OCI-LY7 (cell line): Measurements from ENCODE around the gene TMEM140. TPM values are rescaled to one million over a fixed set of nuclear protein-coding genes. Genes with fewer than 3 reads are reported as not detected.

Experiments used
- BruUV-seq: library from RNA; stranded (reverse); fragments of 400-500 nt; replicated peaks from 2 replicates; lab custom pipeline; 2021; lab: Mats Ljungman, UMichigan
- CTCF ChIA-PET: fragments of 300-600 bp; sonication (Branson Sonifier 250); formaldehyde crosslinking; loops from one replicate; lab custom pipeline; 2022; ENCODE audit warnings: antibody characterized with exemption; ENCODE audit not compliant: unreplicated experiment; lab: Charles Lee
- POLR2A ChIA-PET: fragments of 300-600 bp; sonication (Branson Sonifier 250); formaldehyde crosslinking; loops from one replicate; lab custom pipeline; 2022; ENCODE audit warnings: antibody characterized with exemption; lab: Charles Lee
- DNase-seq: peaks from one replicate; pipeline ENCODE4 v3.0.0-alpha.2; 2015; ENCODE audit warnings: low spot score
- H2AFZ ChIP-seq: fragments of 200-600 bp; sonication (generic), shearing (Covaris generic); 2 replicates; pipeline ENCODE4 v1.6.1; 2014; ENCODE audit warnings: mild to moderate bottlenecking, antibody characterized with exemption, low read length, moderate library complexity
- H3K27ac ChIP-seq: fragments of 200-600 bp; sonication (generic); 2 replicates; pipeline ENCODE4 v1.5.1; 2014; ENCODE audit warnings: mixed run types, low read depth, mild to moderate bottlenecking, moderate library complexity, low read length, inconsistent platforms; ENCODE audit not compliant: poor library complexity, severe bottlenecking
- H3K36me3 ChIP-seq: fragments of 200-600 bp; sonication (generic); 2 replicates; pipeline ENCODE4 v1.6.1; 2014; ENCODE audit warnings: mild to moderate bottlenecking, antibody characterized with exemption, low read length, moderate library complexity, mixed read lengths; ENCODE audit not compliant: insufficient read depth
- H3K4me1 ChIP-seq: fragments of 200-600 bp; sonication (generic); 2 replicates; pipeline ENCODE4 v1.5.1; 2014; ENCODE audit warnings: mild to moderate bottlenecking, low read length; ENCODE audit not compliant: insufficient read depth, poor library complexity, severe bottlenecking
- H3K4me2 ChIP-seq: fragments of 200-600 bp; sonication (generic); 2 replicates; pipeline ENCODE4 v1.6.1; 2014; ENCODE audit warnings: mild to moderate bottlenecking, low read length
- H3K4me3 ChIP-seq: fragments of 200-600 bp; sonication (generic); 2 replicates; pipeline ENCODE4 v1.5.1; 2014; ENCODE audit warnings: mild to moderate bottlenecking, low read depth, low read length; ENCODE audit not compliant: poor library complexity, severe bottlenecking
- H3K79me2 ChIP-seq: fragments of 200-600 bp; sonication (generic); 2 replicates; pipeline ENCODE4 v1.6.1; 2016; ENCODE audit warnings: low read depth, mild to moderate bottlenecking, low read length, moderate library complexity, mixed read lengths; ENCODE audit not compliant: insufficient read depth
- H3K9me2 ChIP-seq: fragments of 200-600 bp; sonication (generic); 2 replicates; pipeline ENCODE4 v1.6.1; 2016; ENCODE audit warnings: mild to moderate bottlenecking, low read length, mixed read lengths; ENCODE audit not compliant: insufficient read depth
- H3K9me3 ChIP-seq: fragments of 200-600 bp; sonication (generic); 2 replicates; pipeline ENCODE4 v1.6.1; 2014; ENCODE audit warnings: mild to moderate bottlenecking, mixed run types, low read length, mixed read lengths
- H4K20me1 ChIP-seq: fragments of 200-600 bp; sonication (generic); 2 replicates; pipeline ENCODE4 v1.6.1; 2014; ENCODE audit warnings: mild to moderate bottlenecking, antibody characterized with exemption, low read length, moderate library complexity, mixed read lengths; ENCODE audit not compliant: insufficient read depth
- CTCF ChIP-seq: fragments of 200-600 bp; sonication (generic); conservative IDR thresholded peaks from 2 replicates; pipeline ENCODE4 v1.5.1; 2014; ENCODE audit warnings: mild to moderate bottlenecking, antibody characterized with exemption, low read length, moderate library complexity, mixed read lengths
- EZH2phosphoT487 ChIP-seq: fragments of 200-600 bp; sonication (generic); IDR thresholded peaks from 2 replicates; pipeline ENCODE4 v1.6.1; 2018; ENCODE audit warnings: low read depth, borderline replicate concordance, mild to moderate bottlenecking, mixed run types, antibody characterized with exemption, low read length, moderate library complexity, mixed read lengths
- intact Hi-C: fragments of 100-400 bp; cut with micrococcal nuclease; formaldehyde crosslinking; loops from one replicate; pipeline ENCODE4 v1.10.0; 2022; ENCODE audit not compliant: unreplicated experiment
- total RNA-seq, 2 experiments: library from RNA; depleted of rRNA in 1 of 2; stranded (reverse); fragments of >200 nt in 1 of 2; shearing (Covaris generic) in 1 of 2; gene quantifications; 2 replicates each; pipeline ENCODE4 v1.2.3, GENCODE V29; 2014 to 2022

The TMEM140 gene
- total RNA-seq, 2 experiments from 2014 or later: 0.41 to 1.6 TPM

DNA sequence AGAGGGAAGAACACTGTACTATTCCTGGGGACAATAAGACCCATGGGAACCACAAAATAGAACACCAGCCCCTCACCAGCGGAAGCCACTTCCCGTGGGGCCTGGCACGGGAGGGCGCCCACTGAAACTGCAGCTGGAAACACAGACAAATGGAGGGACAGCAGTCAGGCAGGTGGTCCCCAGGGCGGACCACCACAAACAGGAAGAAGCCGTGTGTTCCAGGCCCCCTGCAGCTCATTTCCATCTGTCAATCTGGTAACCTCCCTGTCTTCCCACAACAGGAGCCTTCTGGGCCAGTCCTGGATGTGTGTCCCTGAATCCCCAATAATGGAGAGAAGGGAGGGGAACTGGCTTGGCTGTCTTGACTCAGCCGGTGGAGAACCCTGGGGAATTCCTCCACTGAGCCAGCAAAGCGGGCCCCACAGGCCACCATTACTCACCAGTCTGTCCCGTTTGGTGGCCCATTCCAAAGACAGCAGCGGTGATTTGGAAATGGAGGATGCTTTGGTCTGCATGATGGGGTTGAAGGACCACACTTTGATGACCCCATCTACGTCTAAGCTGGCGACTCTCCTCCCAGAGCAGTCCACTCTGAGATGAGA lies 46.7 kb downstream of the TMEM140 start:
- TF ChIP-seq CTCF (no peak), EZH2phosphoT487 (no peak)
- Histone ChIP-seq H3K36me3 (peaks cover 31% of the 10 kb centered on the region), H3K27ac (no peak overlapping the region), H4K20me1 (no peaks in the 10 kb centered on the region), H3K9me3 (no peaks in the 10 kb centered on the region), H3K4me3 (no peak overlapping the region), H3K9me2 (no peaks in the 10 kb centered on the region), H2AFZ (no peak overlapping the region), H3K4me2 (no peak overlapping the region), H3K79me2 (no peaks in the 10 kb centered on the region), H3K4me1 (no peaks in the 10 kb centered on the region)
- no peak for DNase-seq
- POLR2A ChIA-PET: interaction anchor here (0.7 kb wide), 1 partner anchor 10 kb away, joined by 4 read pairs; no protein-coding TSS in a partner anchor
- intact Hi-C loops: no loop called here
- CTCF ChIA-PET: no interaction called here
- no TSS peak for BruUV-seq

GRCh38 chr7:135195156-135195555 lies 47.3 kb downstream of the TMEM140 start:
- CTCF ChIA-PET: no interaction called here
- no peak for TF ChIP-seq CTCF
- Histone ChIP-seq H3K4me3 (no peak overlapping the region), H3K79me2 (no peaks in the 10 kb centered on the region), H4K20me1 (no peaks in the 10 kb centered on the region), H3K27ac (no peak overlapping the region), H3K36me3 (peaks cover 31% of the 10 kb centered on the region), H2AFZ (no peak overlapping the region), H3K9me2 (no peaks in the 10 kb centered on the region), H3K4me2 (no peak overlapping the region), H3K4me1 (no peaks in the 10 kb centered on the region), H3K9me3 (no peaks in the 10 kb centered on the region)
- no TSS peak for BruUV-seq
- intact Hi-C loops: no loop called here
- POLR2A ChIA-PET: interaction anchor here (0.6 to 0.7 kb wide), 2 partner anchors 10 to 460 kb away, joined by 3 to 4 read pairs; no protein-coding TSS in a partner anchor
- no peak for DNase-seq

DNA sequence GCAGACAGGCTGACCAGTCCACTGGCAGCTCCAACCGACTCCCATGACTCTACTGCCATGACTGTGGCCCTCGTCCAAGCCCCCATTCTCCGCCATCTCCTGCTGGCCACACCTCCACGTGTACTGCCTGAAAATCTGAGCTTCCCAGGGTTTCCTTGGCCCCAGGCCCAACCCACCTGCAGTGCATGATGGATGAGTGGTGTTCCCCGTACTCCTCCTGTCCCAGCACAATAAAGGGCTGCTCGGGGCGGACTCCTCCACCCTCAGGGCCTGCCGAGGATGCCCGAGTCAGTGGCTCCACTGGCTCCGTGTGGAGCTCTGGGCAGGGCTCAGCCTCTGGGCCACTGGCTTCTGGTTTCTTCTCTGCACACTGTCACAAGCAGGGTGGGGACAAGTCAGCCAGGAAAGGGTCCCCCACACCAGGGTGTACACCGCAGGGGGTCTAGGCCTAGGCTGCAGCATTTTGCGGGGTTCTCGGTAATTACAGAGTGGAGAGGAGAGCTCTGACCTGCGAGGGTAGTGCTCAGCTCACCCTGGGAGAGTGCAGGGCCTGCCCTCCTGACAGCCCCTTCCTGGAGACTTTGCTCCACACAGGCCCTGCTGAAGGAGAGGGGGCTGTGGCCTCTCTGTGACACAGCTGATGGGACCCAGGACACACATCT lies 48.2 kb downstream of the TMEM140 start:
- no peak overlapping the region for H3K4me2 ChIP-seq
- POLR2A ChIA-PET: interaction anchor here (0.6 to 1.0 kb wide), 2 partner anchors 14 to 39 kb away, joined by 3 to 4 read pairs; no protein-coding TSS in a partner anchor
- no peaks in the 10 kb centered on the region for H3K9me3 ChIP-seq
- no peak overlapping the region for H2AFZ ChIP-seq
- H3K9me2 ChIP-seq: no peaks in the 10 kb centered on the region
- intact Hi-C loops: no loop called here
- BruUV-seq: no TSS peak
- no peak for DNase-seq
- H4K20me1 ChIP-seq: no peaks in the 10 kb centered on the region
- TF ChIP-seq CTCF: no peak
- no peak for TF ChIP-seq EZH2phosphoT487
- peaks cover 27% of the 10 kb centered on the region for H3K36me3 ChIP-seq
- no peaks in the 10 kb centered on the region for H3K4me1 ChIP-seq
- no peaks in the 10 kb centered on the region for H3K79me2 ChIP-seq
- CTCF ChIA-PET: no interaction called here
- H3K27ac ChIP-seq: no peak overlapping the region
- H3K4me3 ChIP-seq: no peak overlapping the region
